Smooth muscle cell (in vitro differentiated cells): ENCODE measurements around the gene PRLHR. TPM values are rescaled to one million over a fixed set of nuclear protein-coding genes. Genes with fewer than 3 reads are reported as not detected.

Experiments used
- DNase-seq: peaks from one replicate; lab custom pipeline; 2025; ENCODE audit not compliant: unreplicated experiment; lab: John Stamatoyannopoulos, UW
- H2AFZ ChIP-seq: fragments of 200-600 bp; sonication (generic); 2 replicates; pipeline ENCODE4 v1.6.0; 2016; ENCODE audit warnings: antibody characterized with exemption, low read depth, mild to moderate bottlenecking
- H3F3A ChIP-seq: fragments of 200-600 bp; sonication (generic); 2 replicates; pipeline ENCODE4 v1.6.0; 2017; ENCODE audit warnings: antibody characterized with exemption, low read depth
- H3K27ac ChIP-seq: fragments of 200-600 bp; sonication (generic); 2 replicates; pipeline ENCODE4 v1.5.1; 2016; ENCODE audit warnings: low read depth, mild to moderate bottlenecking
- H3K27me3 ChIP-seq: fragments of 200-600 bp; sonication (generic); 2 replicates; pipeline ENCODE4 v1.6.1; 2016; ENCODE audit warnings: low read depth, mild to moderate bottlenecking
- H3K36me3 ChIP-seq: fragments of 200-600 bp; sonication (generic); 2 replicates; pipeline ENCODE4 v1.5.1; 2016; ENCODE audit warnings: low read depth
- H3K4me1 ChIP-seq: fragments of 200-600 bp; sonication (generic); 2 replicates; pipeline ENCODE4 v1.5.1; 2016; ENCODE audit warnings: low read depth
- H3K4me2 ChIP-seq: fragments of 200-600 bp; sonication (generic); 2 replicates; pipeline ENCODE4 v1.6.0; 2016; ENCODE audit warnings: mild to moderate bottlenecking
- H3K4me3 ChIP-seq: fragments of 200-600 bp; sonication (generic); 2 replicates; pipeline ENCODE4 v1.5.1; 2016; ENCODE audit warnings: mild to moderate bottlenecking
- H3K79me2 ChIP-seq: fragments of 200-600 bp; sonication (generic); 2 replicates; pipeline ENCODE4 v1.6.0; 2016; ENCODE audit warnings: low read depth, mild to moderate bottlenecking
- H3K9ac ChIP-seq: fragments of 200-600 bp; sonication (generic); 2 replicates; pipeline ENCODE4 v1.6.0; 2016; ENCODE audit warnings: low read depth
- H3K9me3 ChIP-seq: fragments of 200-600 bp; sonication (generic); replicated peaks from 2 replicates; pipeline ENCODE4 v1.5.1; 2016; ENCODE audit warnings: low read depth
- H4K20me1 ChIP-seq: fragments of 200-600 bp; sonication (generic); 2 replicates; pipeline ENCODE4 v1.6.0; 2016; ENCODE audit warnings: low read depth
- CTCF ChIP-seq: fragments of 200-600 bp; sonication (generic); IDR thresholded peaks from 2 replicates; pipeline ENCODE4 v1.5.1; 2017; ENCODE audit warnings: borderline replicate concordance, mild to moderate bottlenecking, antibody characterized with exemption; ENCODE audit not compliant: insufficient read depth, poor library complexity, severe bottlenecking
- WGBS: methylation state at CpG from one replicate; pipeline ENCODE4 v1.1.7; 2016; ENCODE audit warnings: low lambda C conversion rate; 5-methylcytosine and 5-hydroxymethylcytosine counted together
- polyA plus RNA-seq: library from polyadenylated mRNA; unstranded; fragments of >200 nt; fragmentation: Nextera tagmentation; extraction: Ambion mirVana; gene quantifications from 2 replicates; pipeline ENCODE4 v1.2.1, GENCODE V29; 2016
- total RNA-seq: library from RNA; depleted of rRNA; stranded (reverse); fragments of >200 nt; gene quantifications from 2 replicates; pipeline ENCODE4 v1.2.3, GENCODE V29; 2014

PRLHR gene
- total and polyA plus RNA-seq, 2 experiments from 2014 or later: not detected

GRCh38 chr10:118547282-118547681 is 48.2 kb downstream of the PRLHR start:
- no peak overlapping the region for H3K4me3 ChIP-seq
- H3K27me3 ChIP-seq: peaks cover 42% of the 10 kb centered on the region
- 91% methylated on average over 5 of the region's 5 CpGs for WGBS
- H3K4me2 ChIP-seq: no peak overlapping the region
- H4K20me1 ChIP-seq: no peaks in the 10 kb centered on the region
- no peaks in the 10 kb centered on the region for H3K79me2 ChIP-seq
- no peak overlapping the region for H3K27ac ChIP-seq
- H2AFZ ChIP-seq: no peak overlapping the region
- no peak for DNase-seq
- no peaks in the 10 kb centered on the region for H3F3A ChIP-seq
- no peaks in the 10 kb centered on the region for H3K9me3 ChIP-seq
- no peaks in the 10 kb centered on the region for H3K4me1 ChIP-seq
- no peak overlapping the region for H3K9ac ChIP-seq
- TF ChIP-seq CTCF: no peak
- H3K36me3 ChIP-seq: no peaks in the 10 kb centered on the region

- no peak for TF ChIP-seq CTCF
- WGBS: 87% methylated on average over 2 of the region's 2 CpGs
Observed at GRCh38 chr10:118546479-118546878, 49.0 kb downstream of the PRLHR start.

GRCh38 chr10:118545381-118545780 is 50.1 kb downstream of the PRLHR start:
- WGBS: 90% methylated on average over 1 of the region's 1 CpG
- Histone ChIP-seq H3K27ac (no peak overlapping the region), H3K36me3 (no peaks in the 10 kb centered on the region), H3K9ac (no peak overlapping the region), H3K4me1 (no peaks in the 10 kb centered on the region), H3K4me3 (no peak overlapping the region), H2AFZ (no peak overlapping the region), H3K27me3 (peaks cover 32% of the 10 kb centered on the region), H3K4me2 (no peak overlapping the region), H3K79me2 (no peaks in the 10 kb centered on the region), H3F3A (no peaks in the 10 kb centered on the region), H4K20me1 (no peaks in the 10 kb centered on the region), H3K9me3 (no peaks in the 10 kb centered on the region)
- DNase-seq: no peak
- TF ChIP-seq CTCF: no peak

More at GRCh38 chr10:118546479-118546878, 49.0 kb downstream of the PRLHR start:
- no peaks in the 10 kb centered on the region for H3K4me1 ChIP-seq
- peaks cover 40% of the 10 kb centered on the region for H3K27me3 ChIP-seq
- H2AFZ ChIP-seq: no peak overlapping the region
- no peak overlapping the region for H3K4me3 ChIP-seq
- H3K79me2 ChIP-seq: no peaks in the 10 kb centered on the region
- H4K20me1 ChIP-seq: no peaks in the 10 kb centered on the region
- no peak overlapping the region for H3K9ac ChIP-seq
- DNase-seq: no peak
- no peak overlapping the region for H3K4me2 ChIP-seq
- no peak overlapping the region for H3K27ac ChIP-seq
- H3K36me3 ChIP-seq: no peaks in the 10 kb centered on the region
- no peaks in the 10 kb centered on the region for H3F3A ChIP-seq
- no peaks in the 10 kb centered on the region for H3K9me3 ChIP-seq

GRCh38 chr10:118544401-118544948 is 51.0 kb downstream of the PRLHR start:
- WGBS: 61% methylated on average over 4 of the region's 4 CpGs
- Histone ChIP-seq H3F3A (no peaks in the 10 kb centered on the region), H3K4me1 (no peaks in the 10 kb centered on the region), H3K27me3 (peaks cover 29% of the 10 kb centered on the region), H2AFZ (no peak overlapping the region), H3K36me3 (no peaks in the 10 kb centered on the region), H3K4me2 (no peak overlapping the region), H3K4me3 (no peak overlapping the region), H3K9me3 (no peaks in the 10 kb centered on the region), H3K79me2 (no peaks in the 10 kb centered on the region), H4K20me1 (no peaks in the 10 kb centered on the region), H3K9ac (no peak overlapping the region), H3K27ac (no peak overlapping the region)
- DNase-seq: no peak
- no peak for TF ChIP-seq CTCF
